Kidney epithelial cell (primary cell): ENCODE results near the gene SLIT1. TPM values are rescaled to one million over a fixed set of nuclear protein-coding genes. Genes with fewer than 3 reads are reported as not detected.

Experiments
- DNase-seq: peaks from one replicate; pipeline ENCODE4 v3.0.0-alpha.2; 2010; ENCODE audit warnings: low read depth
- H3K27me3 ChIP-seq: 2 replicates; pipeline ENCODE4 v1.6.0; 2011; ENCODE audit warnings: low read length; ENCODE audit not compliant: control insufficient read depth, insufficient read depth
- H3K36me3 ChIP-seq: 2 replicates; pipeline ENCODE4 v1.5.1; 2011; ENCODE audit warnings: low read length; ENCODE audit not compliant: control insufficient read depth, insufficient read depth
- H3K4me3 ChIP-seq: 2 replicates; pipeline ENCODE4 v1.5.1; 2011; ENCODE audit warnings: low read depth, mild to moderate bottlenecking, control low read depth, low read length
- total RNA-seq: library from RNA; depleted of rRNA; stranded (reverse); fragments of >200 nt; gene quantifications from 2 replicates; pipeline ENCODE4 v1.2.3, GENCODE V29; 2015
- TF ChIP-seq, protein P1 (sequence below): IDR thresholded peaks from 2 replicates; pipeline ENCODE4 v1.5.1; 2011; ENCODE audit warnings: mild to moderate bottlenecking, moderate library complexity, low read length, control low read depth, inconsistent platforms; ENCODE audit not compliant: insufficient read depth, poor library complexity, severe bottlenecking

SLIT1 gene
- total RNA-seq, 1 donor from 2014 or later, result 0.17 TPM

DNA sequence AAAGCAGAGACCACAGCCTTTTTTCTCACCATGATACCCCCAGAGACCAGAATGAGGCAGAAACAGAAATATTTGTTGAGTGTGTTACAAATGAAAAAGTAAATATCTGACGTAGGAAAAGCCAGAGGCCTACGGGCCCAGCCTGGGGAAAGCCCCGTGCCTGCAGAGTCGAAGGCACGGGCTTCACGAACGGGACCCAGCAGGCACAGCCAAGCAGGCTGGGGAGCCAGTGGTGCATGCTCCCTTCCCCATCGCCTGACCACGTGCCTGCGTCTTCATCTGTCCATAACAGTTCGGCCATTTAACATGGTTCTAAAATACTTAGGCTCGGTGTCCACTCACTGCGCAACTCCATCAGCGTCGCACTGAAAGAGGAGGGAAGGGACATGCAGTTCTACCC, 50.8 kb downstream of the SLIT1 start:
- H3K27me3 ChIP-seq, result peaks cover 9% of the 10 kb centered on the region
- TF ChIP-seq, protein P1, sequence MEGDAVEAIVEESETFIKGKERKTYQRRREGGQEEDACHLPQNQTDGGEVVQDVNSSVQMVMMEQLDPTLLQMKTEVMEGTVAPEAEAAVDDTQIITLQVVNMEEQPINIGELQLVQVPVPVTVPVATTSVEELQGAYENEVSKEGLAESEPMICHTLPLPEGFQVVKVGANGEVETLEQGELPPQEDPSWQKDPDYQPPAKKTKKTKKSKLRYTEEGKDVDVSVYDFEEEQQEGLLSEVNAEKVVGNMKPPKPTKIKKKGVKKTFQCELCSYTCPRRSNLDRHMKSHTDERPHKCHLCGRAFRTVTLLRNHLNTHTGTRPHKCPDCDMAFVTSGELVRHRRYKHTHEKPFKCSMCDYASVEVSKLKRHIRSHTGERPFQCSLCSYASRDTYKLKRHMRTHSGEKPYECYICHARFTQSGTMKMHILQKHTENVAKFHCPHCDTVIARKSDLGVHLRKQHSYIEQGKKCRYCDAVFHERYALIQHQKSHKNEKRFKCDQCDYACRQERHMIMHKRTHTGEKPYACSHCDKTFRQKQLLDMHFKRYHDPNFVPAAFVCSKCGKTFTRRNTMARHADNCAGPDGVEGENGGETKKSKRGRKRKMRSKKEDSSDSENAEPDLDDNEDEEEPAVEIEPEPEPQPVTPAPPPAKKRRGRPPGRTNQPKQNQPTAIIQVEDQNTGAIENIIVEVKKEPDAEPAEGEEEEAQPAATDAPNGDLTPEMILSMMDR, result no peak
- H3K36me3 ChIP-seq, result no peaks in the 10 kb centered on the region
- no peak overlapping the region for H3K4me3 ChIP-seq
- no peak for DNase-seq

DNA sequence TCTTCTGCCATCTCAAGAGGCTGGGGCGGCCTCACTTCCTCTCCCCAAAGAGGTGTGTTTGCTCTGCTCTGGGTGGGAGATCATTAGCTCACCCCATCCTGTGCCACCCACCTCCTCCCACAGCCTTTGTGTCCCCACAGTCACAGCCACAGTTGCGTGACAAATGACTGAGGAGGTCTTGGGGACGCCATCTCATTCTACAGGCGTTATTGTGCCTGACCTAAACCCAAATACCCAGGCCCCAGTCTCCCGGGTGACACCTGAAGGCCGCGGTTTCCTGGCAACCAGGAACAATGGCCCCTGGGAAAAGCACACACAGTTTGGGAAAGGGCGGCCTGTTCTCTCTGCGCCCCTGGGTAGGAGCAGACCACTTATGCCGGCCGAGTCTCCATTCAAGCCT, 51.6 kb downstream of the SLIT1 start:
- no peak overlapping the region for H3K4me3 ChIP-seq
- peaks cover 6% of the 10 kb centered on the region for H3K27me3 ChIP-seq
- no peaks in the 10 kb centered on the region for H3K36me3 ChIP-seq
- no peak for DNase-seq
- TF ChIP-seq, protein P1, result no peak

GRCh38 chr10:97132273-97132672, 53.5 kb downstream of the SLIT1 start:
- Histone ChIP-seq H3K36me3 (no peaks in the 10 kb centered on the region), H3K4me3 (no peak overlapping the region), H3K27me3 (peaks cover 6% of the 10 kb centered on the region)
- no peak for DNase-seq
- TF ChIP-seq, protein P1, result no peak

DNA sequence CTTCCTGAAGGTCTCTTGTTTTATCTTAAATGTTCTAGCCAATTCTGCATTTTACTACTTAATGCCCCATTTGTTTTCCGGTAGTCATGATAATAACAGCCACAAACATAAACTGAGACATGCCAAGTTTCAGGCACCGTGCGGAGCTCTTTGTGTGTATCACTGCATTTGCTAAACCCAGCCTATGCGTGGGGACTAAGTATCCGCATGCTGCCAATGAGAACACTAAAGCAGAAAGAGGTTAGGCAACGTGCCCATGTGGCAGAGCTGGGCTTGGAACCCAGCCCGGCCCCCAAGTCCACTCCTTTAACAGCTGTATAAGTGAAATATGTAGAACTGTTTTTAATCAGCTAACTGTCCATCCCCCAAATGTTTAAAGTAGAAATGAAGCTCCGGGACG, 54.1 kb downstream of the SLIT1 start:
- no peak for DNase-seq

DNA sequence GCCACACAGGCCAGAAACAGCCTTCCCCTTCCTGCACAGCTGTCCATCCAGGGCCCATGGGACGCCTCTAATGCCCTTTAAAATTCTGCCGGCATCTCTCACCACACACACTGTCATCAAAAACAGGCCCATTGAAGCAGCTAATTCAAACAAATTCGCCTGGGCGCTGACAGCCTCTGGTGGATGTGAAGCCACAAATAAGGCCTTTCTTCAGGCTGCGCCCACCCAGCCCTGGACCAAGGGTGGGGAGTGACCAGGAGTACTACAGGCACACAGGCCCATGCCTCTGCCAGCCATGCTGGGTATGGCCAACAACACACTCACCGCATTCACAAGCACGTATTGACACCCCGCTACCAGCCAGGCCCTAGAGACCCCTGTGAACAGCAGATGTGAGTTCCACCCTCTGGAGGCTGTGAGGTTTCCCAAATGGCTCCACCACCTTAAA, 54.6 kb downstream of the SLIT1 start:
- H3K27me3 ChIP-seq, result peaks cover 11% of the 10 kb centered on the region
- DNase-seq, result no peak
- no peak overlapping the region for H3K4me3 ChIP-seq
- H3K36me3 ChIP-seq, result no peaks in the 10 kb centered on the region
- TF ChIP-seq, protein P1, result no peak

More for the DNA sequence above, 54.1 kb downstream of the SLIT1 start:
- Histone ChIP-seq H3K4me3 (no peak overlapping the region), H3K36me3 (no peaks in the 10 kb centered on the region), H3K27me3 (peaks cover 6% of the 10 kb centered on the region)
- TF ChIP-seq, protein P1, result no peak

DNA sequence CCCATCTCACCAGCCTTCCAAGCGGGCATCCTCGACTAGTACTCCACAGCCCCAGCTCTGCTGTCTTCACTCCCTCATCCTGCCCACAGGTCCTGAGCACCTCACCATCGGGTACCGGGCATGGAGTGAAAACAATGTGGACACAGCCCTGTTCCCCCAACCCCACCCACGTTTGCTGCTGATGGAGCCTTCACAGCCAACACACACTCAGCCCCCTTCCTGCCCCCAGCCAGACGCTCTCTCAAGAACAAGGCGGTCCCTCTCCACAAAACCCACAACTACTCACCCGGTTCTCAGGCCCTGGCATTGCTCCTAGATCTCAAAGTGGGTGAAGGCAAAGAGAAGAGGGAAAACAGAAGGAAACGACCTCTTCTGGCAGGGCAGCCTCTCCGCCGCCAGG, 56.1 kb downstream of the SLIT1 start:
- DNase-seq, result no peak
- TF ChIP-seq, protein P1, result no peak

More for the DNA sequence above, 56.1 kb downstream of the SLIT1 start:
- Histone ChIP-seq H3K27me3 (peaks cover 9% of the 10 kb centered on the region), H3K36me3 (no peaks in the 10 kb centered on the region), H3K4me3 (no peak overlapping the region)
